ENCODE data around the gene OSBPL5.

- TF ChIP-seq CTCF (conservative IDR thresholded peaks at IDR 0.05; ENCODE audit: low read depth, low read length) (no peak), EZH2 (IDR thresholded peaks at IDR 0.05; ENCODE audit: borderline replicate concordance, low read depth, low read length, poor library complexity, severe bottlenecking) (no peak)
These were observed 43.2 kb upstream of the OSBPL5 start for GRCh38 chr11:3208272-3208671.
